Natural killer cell (primary cell): ENCODE measurements around the gene GCNT1. TPM values are rescaled to one million over a fixed set of nuclear protein-coding genes. Genes with fewer than 3 reads are reported as not detected.

Source experiments
- ATAC-seq, 3 donors: fragments of 150-1000 bp in 2 of 3; fragments of 200-7000 bp in 1 of 3; cut with Tn5 transposase; 1 replicate in 1 of 3; 2 replicates in 2 of 3; pipeline ENCODE4 v1.10.0; 2021; ENCODE audit warnings: mild to moderate bottlenecking in 2 of 3, moderate library complexity in 2 of 3
- DNase-seq, 2 donors: peaks; one replicate each; pipeline versions ENCODE4 v3.0.0 to v3.0.0-alpha.2; 2013 to 2021; ENCODE audit warnings: mixed read lengths in 1 of 2
- H3K27ac ChIP-seq: one replicate; pipeline ENCODE4 v1.5.1; 2013; ENCODE audit warnings: mild to moderate bottlenecking, low read length
- H3K27me3 ChIP-seq: one replicate; pipeline ENCODE4 v1.6.1; 2013; ENCODE audit warnings: low read length; ENCODE audit not compliant: control insufficient read depth, insufficient read depth
- H3K36me3 ChIP-seq: one replicate; pipeline ENCODE4 v1.6.1; 2013; ENCODE audit warnings: low read length; ENCODE audit not compliant: control insufficient read depth, insufficient read depth
- H3K4me1 ChIP-seq: one replicate; pipeline ENCODE4 v1.6.1; 2013; ENCODE audit warnings: low read length; ENCODE audit not compliant: control insufficient read depth, insufficient read depth
- H3K4me3 ChIP-seq: one replicate; pipeline ENCODE4 v1.5.1; 2013; ENCODE audit warnings: low read length
- H3K9me3 ChIP-seq: one replicate; pipeline ENCODE4 v1.6.1; 2013; ENCODE audit warnings: low read length; ENCODE audit not compliant: control insufficient read depth, insufficient read depth
- H3K27ac Mint-ChIP-seq, 2 donors: one replicate each; pipeline ENCODE4 v1.8.0; 2022; ENCODE audit warnings: mild to moderate bottlenecking in 2 of 2, mixed read lengths in 2 of 2, moderate library complexity in 1 of 2
- H3K27me3 Mint-ChIP-seq, 2 donors: one replicate each; pipeline ENCODE4 v1.8.0; 2022; ENCODE audit warnings: low read depth in 2 of 2, mixed read lengths in 2 of 2
- H3K36me3 Mint-ChIP-seq: one replicate; pipeline ENCODE4 v1.8.0; 2022; ENCODE audit warnings: mixed read lengths
- H3K4me1 Mint-ChIP-seq, 2 donors: one replicate each; pipeline ENCODE4 v1.8.0; 2022; ENCODE audit warnings: mixed read lengths in 2 of 2
- H3K4me3 Mint-ChIP-seq: one replicate; pipeline ENCODE4 v1.8.0; 2022; ENCODE audit warnings: mild to moderate bottlenecking, moderate library complexity, mixed read lengths
- H3K9me3 Mint-ChIP-seq, 2 donors: one replicate each; pipeline ENCODE4 v1.8.0; 2022; ENCODE audit warnings: mixed read lengths in 2 of 2
- WGBS: methylation state at CpG from one replicate; pipeline ENCODE4 v1.1.7; 2013; ENCODE audit warnings: missing lambda C conversion rate; ENCODE audit not compliant: insufficient coverage; 5-methylcytosine and 5-hydroxymethylcytosine counted together
- intact Hi-C: fragments of 100-400 bp; cut with micrococcal nuclease; formaldehyde crosslinking; loops from one replicate; pipeline ENCODE4 v1.14.2; 2022
- total RNA-seq, 4 donors: library from RNA; stranded (reverse); fragments of 120-200 nt in 1 of 4; gene quantifications; one replicate each; pipeline versions ENCODE4 v1.2.3 to v1.2.4, GENCODE V29; 2013 to 2022
- TF ChIP-seq, protein P1 (sequence below): fragments of 200-600 bp; IDR thresholded peaks from one replicate; pipeline ENCODE4 v1.8.0; 2022; ENCODE audit warnings: antibody characterized with exemption

The GCNT1 gene
- total RNA-seq, 3 donors from 2014 or later (not counting 1 experiment from before 2014, with no cell fraction given), result 8.6 to 23.7 (median 18.5) TPM

- Mint-ChIP-seq H3K4me3 (no peak overlapping the region), H3K4me1 (peaks cover 8 to 15% of the 10 kb centered on the region in 2 donors), H3K27ac (no peak overlapping the region), H3K27me3 (peaks cover 3 to 14% of the 10 kb centered on the region in 2 donors), H3K36me3 (peaks cover 10% of the 10 kb centered on the region), H3K9me3 (peaks cover 3 to 4% of the 10 kb centered on the region in 2 donors)
- Histone ChIP-seq H3K27me3 (no peaks in the 10 kb centered on the region), H3K4me3 (no peak overlapping the region), H3K4me1 (peaks cover 6% of the 10 kb centered on the region), H3K27ac (no peak overlapping the region), H3K9me3 (no peaks in the 10 kb centered on the region), H3K36me3 (no peaks in the 10 kb centered on the region)
- TF ChIP-seq, protein P1, sequence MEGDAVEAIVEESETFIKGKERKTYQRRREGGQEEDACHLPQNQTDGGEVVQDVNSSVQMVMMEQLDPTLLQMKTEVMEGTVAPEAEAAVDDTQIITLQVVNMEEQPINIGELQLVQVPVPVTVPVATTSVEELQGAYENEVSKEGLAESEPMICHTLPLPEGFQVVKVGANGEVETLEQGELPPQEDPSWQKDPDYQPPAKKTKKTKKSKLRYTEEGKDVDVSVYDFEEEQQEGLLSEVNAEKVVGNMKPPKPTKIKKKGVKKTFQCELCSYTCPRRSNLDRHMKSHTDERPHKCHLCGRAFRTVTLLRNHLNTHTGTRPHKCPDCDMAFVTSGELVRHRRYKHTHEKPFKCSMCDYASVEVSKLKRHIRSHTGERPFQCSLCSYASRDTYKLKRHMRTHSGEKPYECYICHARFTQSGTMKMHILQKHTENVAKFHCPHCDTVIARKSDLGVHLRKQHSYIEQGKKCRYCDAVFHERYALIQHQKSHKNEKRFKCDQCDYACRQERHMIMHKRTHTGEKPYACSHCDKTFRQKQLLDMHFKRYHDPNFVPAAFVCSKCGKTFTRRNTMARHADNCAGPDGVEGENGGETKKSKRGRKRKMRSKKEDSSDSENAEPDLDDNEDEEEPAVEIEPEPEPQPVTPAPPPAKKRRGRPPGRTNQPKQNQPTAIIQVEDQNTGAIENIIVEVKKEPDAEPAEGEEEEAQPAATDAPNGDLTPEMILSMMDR, result no peak
- ATAC-seq, result peak; percentile 52 to 63 (median 59)
- WGBS, result 44% methylated on average over 4 of the region's 4 CpGs
- intact Hi-C loops, result no loop called here
- peak in 1 of 2 donors; percentile 19 for DNase-seq
These were observed 44.3 kb upstream of the GCNT1 start for GRCh38 chr9:76414661-76415060.

GRCh38 chr9:76415154-76415553 is 43.8 kb upstream of the GCNT1 start:
- Histone ChIP-seq H3K36me3 (no peaks in the 10 kb centered on the region), H3K4me3 (no peak overlapping the region), H3K4me1 (peaks cover 6% of the 10 kb centered on the region), H3K9me3 (no peaks in the 10 kb centered on the region), H3K27ac (no peak overlapping the region), H3K27me3 (no peaks in the 10 kb centered on the region)
- ATAC-seq (no peak), DNase-seq (no peak)
- no peak overlapping the region for H3K27ac Mint-ChIP-seq
- peaks cover 10% of the 10 kb centered on the region for H3K36me3 Mint-ChIP-seq
- 86% methylated on average over 2 of the region's 2 CpGs for WGBS
- TF ChIP-seq, protein P1, result no peak
- peaks cover 3 to 14% of the 10 kb centered on the region in 2 donors for H3K27me3 Mint-ChIP-seq
- H3K9me3 Mint-ChIP-seq, result peaks cover 3 to 4% of the 10 kb centered on the region in 2 donors
- H3K4me3 Mint-ChIP-seq, result no peak overlapping the region
- intact Hi-C loops, result no loop called here
- H3K4me1 Mint-ChIP-seq, result peaks cover 8 to 15% of the 10 kb centered on the region in 2 donors

GRCh38 chr9:76415731-76416130 is 43.3 kb upstream of the GCNT1 start:
- Histone ChIP-seq H3K9me3 (no peaks in the 10 kb centered on the region), H3K36me3 (no peaks in the 10 kb centered on the region), H3K4me1 (peaks cover 6% of the 10 kb centered on the region), H3K4me3 (no peak overlapping the region), H3K27me3 (no peaks in the 10 kb centered on the region), H3K27ac (no peak overlapping the region)
- intact Hi-C loops, result no loop called here
- no peak for DNase-seq
- Mint-ChIP-seq H3K27me3 (peaks cover 3 to 14% of the 10 kb centered on the region in 2 donors), H3K4me1 (peaks cover 8 to 15% of the 10 kb centered on the region in 2 donors), H3K9me3 (peaks cover 3 to 4% of the 10 kb centered on the region in 2 donors), H3K4me3 (no peak overlapping the region), H3K36me3 (peaks cover 10% of the 10 kb centered on the region), H3K27ac (no peak overlapping the region)
- ATAC-seq, result no peak
- TF ChIP-seq, protein P1, result no peak

DNA sequence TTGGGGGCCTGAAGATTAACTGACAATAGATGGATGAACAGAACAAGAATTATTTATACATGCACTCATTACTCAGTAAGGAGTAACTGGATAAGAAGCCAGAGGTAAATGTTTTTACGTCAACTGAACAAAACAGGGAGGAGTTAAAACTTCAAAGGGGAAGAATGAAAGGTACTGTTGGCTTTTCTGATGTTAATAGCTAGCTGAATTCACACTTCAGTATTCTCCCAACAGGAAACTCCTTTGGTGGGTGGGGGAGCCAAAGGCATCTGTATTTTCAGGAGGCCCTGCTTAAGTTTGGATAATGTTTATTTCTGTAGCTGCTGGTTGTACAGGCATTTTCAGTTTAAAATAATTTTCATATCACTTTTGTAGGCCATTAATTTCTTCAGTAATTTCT is 41.6 kb upstream of the GCNT1 start:
- peaks cover 6% of the 10 kb centered on the region for H3K4me1 ChIP-seq
- ATAC-seq (no peak), DNase-seq (no peak)
- Mint-ChIP-seq H3K9me3 (peaks cover 3 to 4% of the 10 kb centered on the region in 2 donors), H3K27ac (no peak overlapping the region), H3K27me3 (peaks cover 3 to 14% of the 10 kb centered on the region in 2 donors), H3K4me3 (no peak overlapping the region), H3K36me3 (peaks cover 10% of the 10 kb centered on the region), H3K4me1 (peaks cover 8 to 15% of the 10 kb centered on the region in 2 donors)
- no CpG with 5 or more reads among the region's 1 CpG for WGBS
- no peak overlapping the region for H3K4me3 ChIP-seq
- intact Hi-C loops, result no loop called here
- TF ChIP-seq, protein P1, result no peak
- H3K27ac ChIP-seq, result no peak overlapping the region
- no peaks in the 10 kb centered on the region for H3K9me3 ChIP-seq
- no peaks in the 10 kb centered on the region for H3K36me3 ChIP-seq
- H3K27me3 ChIP-seq, result no peaks in the 10 kb centered on the region
